Iris pigment epithelial cell (primary cell): ENCODE results near the gene GET4.
"Not testable (repeated sequence)": the region's sequence is repeated elsewhere in the genome, so short reads cannot be mapped to it uniquely, and the experiment has no call there.

Experiments
- DNase-seq: peaks from one replicate; pipeline ENCODE4 v3.0.0-alpha.2; 2011; ENCODE audit warnings: low read depth

GET4 gene

GRCh38 chr7:871900-872537 is 4.3 kb upstream of the GET4 start:
- DNase-seq, result no peak

- not testable (repeated sequence) for DNase-seq
Observed at GRCh38 chr7:872685-873084, 3.7 kb upstream of the GET4 start.

GRCh38 chr7:873367-874002 is 2.9 kb upstream of the GET4 start:
- DNase-seq, result peak; percentile 78

GRCh38 chr7:874031-874749 is 2.2 kb upstream of the GET4 start:
- DNase-seq, result no peak

- no peak for DNase-seq
Observed at GRCh38 chr7:875051-875450, 1.3 kb upstream of the GET4 start.

- no peak for DNase-seq
Observed at GRCh38 chr7:875476-876076, 778 bp upstream of the GET4 start.

- peak; percentile 23 for DNase-seq
Observed at GRCh38 chr7:876972-877311, 588 bp downstream of the GET4 start.

GRCh38 chr7:877312-878232 is 1.2 kb downstream of the GET4 start:
- no peak for DNase-seq

GRCh38 chr7:879093-879492 is 2.7 kb downstream of the GET4 start:
- no peak for DNase-seq

- DNase-seq, result no peak
Observed at GRCh38 chr7:879706-880105, 3.4 kb downstream of the GET4 start.

- DNase-seq, result no peak
Observed at GRCh38 chr7:880450-880849, 4.1 kb downstream of the GET4 start.

GRCh38 chr7:881441-882234 is 5.3 kb downstream of the GET4 start:
- DNase-seq, result no peak

GRCh38 chr7:882336-883035 is 6.1 kb downstream of the GET4 start:
- DNase-seq, result no peak

GRCh38 chr7:883055-884021 is 7.0 kb downstream of the GET4 start:
- DNase-seq, result no peak

GRCh38 chr7:884191-885003 is 8.0 kb downstream of the GET4 start:
- no peak for DNase-seq

- no peak for DNase-seq
Observed at GRCh38 chr7:885261-885892, 9.0 kb downstream of the GET4 start.

- DNase-seq, result no peak
Observed at GRCh38 chr7:885893-886625, 9.7 kb downstream of the GET4 start.
